HL-60/S4 (cell line): ENCODE measurements around the gene ITGA2.

Experiments
- in situ Hi-C: fragments of 300-500 bp; cut with MboI; formaldehyde crosslinking; loops from 2 replicates; pipeline ENCODE4 v1.14.3; 2022; ENCODE audit warnings: low sequenced_read_pairs

Gene ITGA2

GRCh38 chr5:53053364-53053763, 64.2 kb downstream of the ITGA2 start:
- in situ Hi-C loops, result no loop called here

GRCh38 chr5:53055365-53055764, 66.2 kb downstream of the ITGA2 start:
- in situ Hi-C loops, result no loop called here

- in situ Hi-C loops, result no loop called here
These were observed 70.1 kb downstream of the ITGA2 start for GRCh38 chr5:53059281-53059680.

GRCh38 chr5:53063176-53063575, 74.0 kb downstream of the ITGA2 start:
- in situ Hi-C loops, result no loop called here

- in situ Hi-C loops, result no loop called here
These were observed 74.6 kb downstream of the ITGA2 start for GRCh38 chr5:53063791-53064190.

GRCh38 chr5:53066088-53066487, 76.9 kb downstream of the ITGA2 start:
- in situ Hi-C loops, result no loop called here

GRCh38 chr5:53067641-53068040, 78.5 kb downstream of the ITGA2 start:
- in situ Hi-C loops, result no loop called here

- in situ Hi-C loops, result no loop called here
These were observed 79.2 kb downstream of the ITGA2 start for GRCh38 chr5:53068291-53068836.

GRCh38 chr5:53069626-53070025, 80.5 kb downstream of the ITGA2 start:
- in situ Hi-C loops, result no loop called here

GRCh38 chr5:53071298-53071697, 82.1 kb downstream of the ITGA2 start:
- in situ Hi-C loops, result no loop called here

GRCh38 chr5:53071738-53072137, 82.6 kb downstream of the ITGA2 start:
- in situ Hi-C loops, result no loop called here

GRCh38 chr5:53073348-53073747, 84.2 kb downstream of the ITGA2 start:
- in situ Hi-C loops, result no loop called here

GRCh38 chr5:53076014-53076583, 86.9 kb downstream of the ITGA2 start:
- in situ Hi-C loops, result no loop called here

- in situ Hi-C loops, result no loop called here
These were observed 91.1 kb downstream of the ITGA2 start for GRCh38 chr5:53080271-53080670.

GRCh38 chr5:53083927-53084326, 94.8 kb downstream of the ITGA2 start:
- in situ Hi-C loops, result no loop called here

- in situ Hi-C loops, result no loop called here
These were observed 95.5 kb downstream of the ITGA2 start for GRCh38 chr5:53084546-53085255.

- in situ Hi-C loops, result no loop called here
These were observed 98.0 kb downstream of the ITGA2 start for GRCh38 chr5:53087171-53087570.

- in situ Hi-C loops, result no loop called here
These were observed 98.5 kb downstream of the ITGA2 start for GRCh38 chr5:53087621-53088121.

GRCh38 chr5:53089481-53089991, 100.4 kb downstream of the ITGA2 start:
- in situ Hi-C loops, result no loop called here

GRCh38 chr5:53090229-53090628, 101.1 kb downstream of the ITGA2 start:
- in situ Hi-C loops, result no loop called here

- in situ Hi-C loops, result no loop called here
These were observed 102.1 kb downstream of the ITGA2 start for GRCh38 chr5:53091289-53091688.

GRCh38 chr5:53092242-53092641, 103.1 kb downstream of the ITGA2 start:
- in situ Hi-C loops, result no loop called here
